COLO668 (cell line): ENCODE measurements around the gene TNFRSF19.

Source experiments
- DNase-seq: peaks from one replicate; lab custom pipeline; 2025; ENCODE audit not compliant: unreplicated experiment; lab: John Stamatoyannopoulos, UW

TNFRSF19 gene

GRCh38 chr13:23626700-23627099 lies 56.5 kb downstream of the TNFRSF19 start:
- no peak for DNase-seq

- no peak for DNase-seq
Measured at GRCh38 chr13:23627410-23627809, 57.2 kb downstream of the TNFRSF19 start.

GRCh38 chr13:23628250-23628649 lies 58.0 kb downstream of the TNFRSF19 start:
- DNase-seq = no peak

GRCh38 chr13:23628765-23629565 lies 58.8 kb downstream of the TNFRSF19 start:
- DNase-seq = no peak

GRCh38 chr13:23629566-23630272 lies 59.5 kb downstream of the TNFRSF19 start:
- no peak for DNase-seq

- no peak for DNase-seq
Measured at GRCh38 chr13:23630349-23631093, 60.3 kb downstream of the TNFRSF19 start.

- DNase-seq = no peak
Measured at GRCh38 chr13:23631311-23632047, 61.3 kb downstream of the TNFRSF19 start.

- no peak for DNase-seq
Measured at GRCh38 chr13:23632048-23632582, 61.9 kb downstream of the TNFRSF19 start.

- no peak for DNase-seq
Measured at GRCh38 chr13:23632741-23633140, 62.5 kb downstream of the TNFRSF19 start.

- no peak for DNase-seq
Measured at GRCh38 chr13:23634897-23635296, 64.7 kb downstream of the TNFRSF19 start.

- DNase-seq = no peak
Measured at GRCh38 chr13:23636360-23636759, 66.1 kb downstream of the TNFRSF19 start.

GRCh38 chr13:23637829-23638228 lies 67.6 kb downstream of the TNFRSF19 start:
- no peak for DNase-seq

GRCh38 chr13:23639674-23640073 lies 69.5 kb downstream of the TNFRSF19 start:
- no peak for DNase-seq

- DNase-seq = no peak
Measured at GRCh38 chr13:23642110-23642509, 71.9 kb downstream of the TNFRSF19 start.

GRCh38 chr13:23643338-23644125 lies 73.3 kb downstream of the TNFRSF19 start:
- no peak for DNase-seq

GRCh38 chr13:23644126-23644419 lies 73.9 kb downstream of the TNFRSF19 start:
- DNase-seq = no peak

- no peak for DNase-seq
Measured at GRCh38 chr13:23644527-23645138, 74.4 kb downstream of the TNFRSF19 start.

- no peak for DNase-seq
Measured at GRCh38 chr13:23645851-23646250, 75.6 kb downstream of the TNFRSF19 start.

GRCh38 chr13:23651439-23651838 lies 81.2 kb downstream of the TNFRSF19 start:
- DNase-seq = no peak

GRCh38 chr13:23651887-23652286 lies 81.7 kb downstream of the TNFRSF19 start:
- no peak for DNase-seq
